ENCODE results near the gene YPEL3.

DNA sequence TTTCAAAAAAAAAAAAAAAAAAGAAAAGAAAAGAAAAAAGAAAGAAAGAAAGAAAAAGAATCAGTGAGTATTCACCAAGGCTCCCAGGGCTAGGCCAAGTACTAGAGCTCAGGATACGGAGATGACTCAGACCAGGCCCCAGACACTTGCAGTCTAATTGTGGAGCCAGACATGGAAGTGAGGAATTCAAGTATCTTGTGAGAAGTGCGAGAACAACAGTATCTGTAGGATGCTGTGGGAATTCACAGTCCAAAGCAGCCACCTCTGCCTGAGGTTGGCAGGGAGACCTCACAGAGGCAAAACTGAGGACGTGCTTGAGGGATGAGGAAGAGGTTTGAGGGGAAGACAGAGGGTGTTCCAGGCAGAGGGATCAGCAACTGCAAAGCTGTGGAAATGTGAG, 44.5 kb downstream of the YPEL3 start:
- TF ChIP-seq KLF16 (tag by site-specific recombination; IDR thresholded peaks at IDR 0.05) (no peak), ZBTB8A (tag by site-specific recombination; IDR thresholded peaks at IDR 0.05) (no peak), ZNF549 (tag by site-specific recombination; IDR thresholded peaks at IDR 0.05) (no peak), ZSCAN16 (tag by site-specific recombination; IDR thresholded peaks at IDR 0.05) (no peak), ZNF350 (tag by site-specific recombination; IDR thresholded peaks at IDR 0.05) (no peak), ZBTB21 (tag by site-specific recombination; IDR thresholded peaks at IDR 0.05) (no peak), ZNF747 (tag by site-specific recombination; IDR thresholded peaks at IDR 0.05) (no peak), ZNF391 (tag by site-specific recombination; IDR thresholded peaks at IDR 0.05; ENCODE audit: borderline replicate concordance, low read depth) (no peak), GLIS1 (tag by site-specific recombination; IDR thresholded peaks at IDR 0.05) (no peak), RBAK (tag by site-specific recombination; IDR thresholded peaks at IDR 0.05) (no peak)
- TF ChIP-seq, protein P1, sequence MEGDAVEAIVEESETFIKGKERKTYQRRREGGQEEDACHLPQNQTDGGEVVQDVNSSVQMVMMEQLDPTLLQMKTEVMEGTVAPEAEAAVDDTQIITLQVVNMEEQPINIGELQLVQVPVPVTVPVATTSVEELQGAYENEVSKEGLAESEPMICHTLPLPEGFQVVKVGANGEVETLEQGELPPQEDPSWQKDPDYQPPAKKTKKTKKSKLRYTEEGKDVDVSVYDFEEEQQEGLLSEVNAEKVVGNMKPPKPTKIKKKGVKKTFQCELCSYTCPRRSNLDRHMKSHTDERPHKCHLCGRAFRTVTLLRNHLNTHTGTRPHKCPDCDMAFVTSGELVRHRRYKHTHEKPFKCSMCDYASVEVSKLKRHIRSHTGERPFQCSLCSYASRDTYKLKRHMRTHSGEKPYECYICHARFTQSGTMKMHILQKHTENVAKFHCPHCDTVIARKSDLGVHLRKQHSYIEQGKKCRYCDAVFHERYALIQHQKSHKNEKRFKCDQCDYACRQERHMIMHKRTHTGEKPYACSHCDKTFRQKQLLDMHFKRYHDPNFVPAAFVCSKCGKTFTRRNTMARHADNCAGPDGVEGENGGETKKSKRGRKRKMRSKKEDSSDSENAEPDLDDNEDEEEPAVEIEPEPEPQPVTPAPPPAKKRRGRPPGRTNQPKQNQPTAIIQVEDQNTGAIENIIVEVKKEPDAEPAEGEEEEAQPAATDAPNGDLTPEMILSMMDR (tag by site-specific recombination; IDR thresholded peaks at IDR 0.05), result no peak
- TF ChIP-seq, protein P2, sequence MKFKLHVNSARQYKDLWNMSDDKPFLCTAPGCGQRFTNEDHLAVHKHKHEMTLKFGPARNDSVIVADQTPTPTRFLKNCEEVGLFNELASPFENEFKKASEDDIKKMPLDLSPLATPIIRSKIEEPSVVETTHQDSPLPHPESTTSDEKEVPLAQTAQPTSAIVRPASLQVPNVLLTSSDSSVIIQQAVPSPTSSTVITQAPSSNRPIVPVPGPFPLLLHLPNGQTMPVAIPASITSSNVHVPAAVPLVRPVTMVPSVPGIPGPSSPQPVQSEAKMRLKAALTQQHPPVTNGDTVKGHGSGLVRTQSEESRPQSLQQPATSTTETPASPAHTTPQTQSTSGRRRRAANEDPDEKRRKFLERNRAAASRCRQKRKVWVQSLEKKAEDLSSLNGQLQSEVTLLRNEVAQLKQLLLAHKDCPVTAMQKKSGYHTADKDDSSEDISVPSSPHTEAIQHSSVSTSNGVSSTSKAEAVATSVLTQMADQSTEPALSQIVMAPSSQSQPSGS (tag by site-specific recombination; IDR thresholded peaks at IDR 0.05; ENCODE audit: low read depth), result no peak

Data from HEK293 (cell line).